Measurements from ENCODE around the gene CNN1.

DNA sequence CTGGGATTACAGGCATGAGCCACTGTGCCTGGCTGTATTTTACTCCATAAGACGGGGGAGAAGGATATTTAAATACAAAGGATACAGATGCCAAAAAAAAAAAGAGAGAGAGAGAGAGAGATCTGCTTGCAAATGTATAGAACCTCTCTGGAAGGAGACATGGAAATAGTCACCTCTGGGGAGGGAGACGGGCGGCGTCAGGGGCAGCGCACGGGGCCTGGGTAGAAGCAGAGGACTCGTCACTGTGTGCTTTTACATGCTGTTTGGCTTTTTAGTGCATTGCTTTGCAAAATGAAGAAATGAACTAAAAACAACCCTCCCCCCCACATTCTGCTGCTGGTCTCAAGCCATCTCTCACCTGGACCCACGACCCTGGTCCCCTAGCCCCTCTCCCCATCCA, 28.2 kb upstream of the CNN1 start:
- TF ChIP-seq, protein P1, sequence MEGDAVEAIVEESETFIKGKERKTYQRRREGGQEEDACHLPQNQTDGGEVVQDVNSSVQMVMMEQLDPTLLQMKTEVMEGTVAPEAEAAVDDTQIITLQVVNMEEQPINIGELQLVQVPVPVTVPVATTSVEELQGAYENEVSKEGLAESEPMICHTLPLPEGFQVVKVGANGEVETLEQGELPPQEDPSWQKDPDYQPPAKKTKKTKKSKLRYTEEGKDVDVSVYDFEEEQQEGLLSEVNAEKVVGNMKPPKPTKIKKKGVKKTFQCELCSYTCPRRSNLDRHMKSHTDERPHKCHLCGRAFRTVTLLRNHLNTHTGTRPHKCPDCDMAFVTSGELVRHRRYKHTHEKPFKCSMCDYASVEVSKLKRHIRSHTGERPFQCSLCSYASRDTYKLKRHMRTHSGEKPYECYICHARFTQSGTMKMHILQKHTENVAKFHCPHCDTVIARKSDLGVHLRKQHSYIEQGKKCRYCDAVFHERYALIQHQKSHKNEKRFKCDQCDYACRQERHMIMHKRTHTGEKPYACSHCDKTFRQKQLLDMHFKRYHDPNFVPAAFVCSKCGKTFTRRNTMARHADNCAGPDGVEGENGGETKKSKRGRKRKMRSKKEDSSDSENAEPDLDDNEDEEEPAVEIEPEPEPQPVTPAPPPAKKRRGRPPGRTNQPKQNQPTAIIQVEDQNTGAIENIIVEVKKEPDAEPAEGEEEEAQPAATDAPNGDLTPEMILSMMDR (conservative IDR thresholded peaks at IDR 0.05; ENCODE audit: low read length) = no peak
- TF ChIP-seq EZH2phosphoT487 (IDR thresholded peaks at IDR 0.05; ENCODE audit: borderline replicate concordance) = no peak

All from Loucy (cell line).